Small intestine (tissue), 7 donors: ENCODE measurements around the gene CYP2D6. TPM values are rescaled to one million over a fixed set of nuclear protein-coding genes. Genes with fewer than 3 reads are reported as not detected.

ENCODE experiments used
- DNase-seq, 2 donors: peaks; one replicate each; pipeline versions ENCODE4 v3.0.0 to v3.0.0-alpha.2; 2013
- FAIRE-seq: peaks from 2 replicates; lab custom pipeline; 2012; peaks lifted over from hg19 to GRCh38; lab: Jason Lieb, UNC
- H3K27ac ChIP-seq, 3 donors: one replicate each; pipeline ENCODE4 v1.5.1; 2013; ENCODE audit warnings: low read length in 2 of 3, mild to moderate bottlenecking in 2 of 3, control low read depth in 1 of 3, inconsistent platforms in 1 of 3, low read depth in 1 of 3, moderate library complexity in 1 of 3
- H3K27me3 ChIP-seq, 3 donors: one replicate each; pipeline ENCODE4 v1.6.1; 2013; ENCODE audit warnings: low read length in 3 of 3, inconsistent platforms in 1 of 3; ENCODE audit not compliant: control insufficient read depth in 3 of 3, insufficient read depth in 3 of 3
- H3K36me3 ChIP-seq, 3 donors: one replicate each; pipeline ENCODE4 v1.6.1; 2013; ENCODE audit warnings: low read length in 3 of 3, inconsistent platforms in 1 of 3, low read depth in 1 of 3, mild to moderate bottlenecking in 1 of 3, moderate library complexity in 1 of 3; ENCODE audit not compliant: control insufficient read depth in 3 of 3, insufficient read depth in 2 of 3
- H3K4me1 ChIP-seq, 3 donors: one replicate each; pipeline ENCODE4 v1.6.1; 2013; ENCODE audit warnings: low read length in 2 of 3, inconsistent platforms in 1 of 3, low read depth in 1 of 3, mild to moderate bottlenecking in 1 of 3, moderate library complexity in 1 of 3; ENCODE audit not compliant: control insufficient read depth in 3 of 3, insufficient read depth in 2 of 3
- H3K4me3 ChIP-seq, 3 donors: one replicate each; pipeline ENCODE4 v1.5.1; 2013; ENCODE audit warnings: low read length in 3 of 3, control low read depth in 1 of 3, inconsistent platforms in 1 of 3, low read depth in 1 of 3, mild to moderate bottlenecking in 1 of 3, moderate library complexity in 1 of 3
- H3K9me3 ChIP-seq, 2 donors: one replicate each; pipeline ENCODE4 v1.6.1; 2013; ENCODE audit warnings: low read depth in 1 of 2, low read length in 1 of 2; ENCODE audit not compliant: control insufficient read depth in 2 of 2, insufficient read depth in 1 of 2
- WGBS, 3 donors: extraction: QIAGEN DNeasy Blood & Tissue Kit; methylation state at CpG; one replicate each; pipeline ENCODE4 v1.1.7; 2013; 5-methylcytosine and 5-hydroxymethylcytosine counted together
- polyA plus RNA-seq, 4 donors: library from polyadenylated mRNA; stranded (reverse) in 3 of 4; unstranded in 1 of 4; fragments of 200-250 nt in 3 of 4; fragments of 120-200 nt in 1 of 4; gene quantifications; one replicate each; pipeline versions ENCODE4 v1.2.1 to v1.2.3, GENCODE V29; 2013
- donor health status: healthy with polysubstance abuse.
- donor health status: control.
- donor health status: control.
- donor health status: Bipolar disorder and iron deficiency.
- donor health status: healthy.

Gene CYP2D6
- polyA plus RNA-seq, 4 donors: 5.8 to 172 (median 22.4) TPM

GRCh38 chr22:42101199-42101598 is 29.4 kb downstream of the CYP2D6 start:
- Histone ChIP-seq H3K27ac (no peak overlapping the region), H3K4me3 (no peak overlapping the region), H3K9me3 (peaks cover 0 to 61% of the 10 kb centered on the region in 2 donors), H3K27me3 (no peaks in the 10 kb centered on the region), H3K36me3 (peaks cover 0 to 15% (median 0%) of the 10 kb centered on the region in 3 donors), H3K4me1 (no peaks in the 10 kb centered on the region)
- DNase-seq (no peak), FAIRE-seq (no peak)
- 95 to 99% (median 97%) methylated on average over 3 of the region's 3 CpGs for WGBS, 3 donors

GRCh38 chr22:42091455-42091782 is 39.2 kb downstream of the CYP2D6 start:
- no peak for FAIRE-seq
- H3K4me1 ChIP-seq: peaks cover 2 to 11% (median 6%) of the 10 kb centered on the region in 3 donors
- WGBS, 3 donors: 20 to 30% (median 20%) methylated on average over 7 of the region's 7 CpGs
- H3K9me3 ChIP-seq: peaks cover 0 to 7% of the 10 kb centered on the region in 2 donors
- peak overlapping the region; percentile 17 to 99 (median 93) for H3K27ac ChIP-seq
- H3K27me3 ChIP-seq: no peaks in the 10 kb centered on the region
- H3K4me3 ChIP-seq: peak overlapping the region; percentile 20 to 75 (median 37)
- H3K36me3 ChIP-seq: peaks cover 0 to 7% (median 2%) of the 10 kb centered on the region in 3 donors
- no peak for DNase-seq

- DNase-seq (peak; percentile 99), FAIRE-seq (no peak)
- Histone ChIP-seq H3K36me3 (peaks cover 0 to 7% (median 2%) of the 10 kb centered on the region in 3 donors), H3K27ac (peak within 1 kb of the TSS; percentile 93 to 99 (median 98)), H3K4me1 (peaks cover 2 to 11% (median 6%) of the 10 kb centered on the region in 3 donors), H3K27me3 (no peaks in the 10 kb centered on the region), H3K4me3 (peak within 1 kb of the TSS; percentile 75 to 90 (median 82)), H3K9me3 (peaks cover 0 to 3% of the 10 kb centered on the region in 2 donors)
- WGBS, 3 donors: 0% methylated on average over 64 to 71 of the region's 71 CpGs
Observed at GRCh38 chr22:42090596-42091454, 39.8 kb downstream of the CYP2D6 start, which contains the start of gene NDUFA6. Gene NDUFA6 (minus strand): TSS chr22:42090772. CDS start chr22:42090744, 28 bp downstream.

DNA sequence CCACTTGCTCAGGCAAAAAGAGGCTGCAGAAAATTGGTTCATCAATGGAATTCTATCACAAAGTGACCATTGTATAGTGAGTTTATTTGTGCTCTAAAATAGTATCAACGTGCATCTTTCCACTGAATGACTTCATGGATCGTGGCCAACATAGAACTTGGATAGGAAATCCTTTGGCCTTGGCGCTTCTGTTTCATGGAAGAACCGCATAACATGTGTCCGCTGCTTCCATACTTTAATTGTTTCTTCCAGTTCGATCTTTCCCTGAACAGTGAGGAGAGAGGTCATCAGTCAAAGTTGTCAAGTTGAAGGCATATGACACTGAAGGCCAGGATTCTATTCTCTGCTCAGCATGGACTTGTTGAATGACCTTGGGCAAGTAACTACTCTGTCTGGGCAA is 44.6 kb downstream of the CYP2D6 start:
- no peaks in the 10 kb centered on the region for H3K27me3 ChIP-seq
- 65 to 73% (median 70%) methylated on average over 6 of the region's 6 CpGs for WGBS, 3 donors
- H3K27ac ChIP-seq: no peak overlapping the region
- peaks cover 0 to 3% of the 10 kb centered on the region in 2 donors for H3K9me3 ChIP-seq
- no peak overlapping the region for H3K4me3 ChIP-seq
- DNase-seq: no peak
- H3K36me3 ChIP-seq: peaks cover 7 to 36% (median 16%) of the 10 kb centered on the region in 3 donors
- no peak for FAIRE-seq
- H3K4me1 ChIP-seq: peaks cover 2 to 10% (median 4%) of the 10 kb centered on the region in 3 donors

- FAIRE-seq: no peak
- Histone ChIP-seq H3K27me3 (no peaks in the 10 kb centered on the region), H3K4me1 (peaks cover 2 to 14% (median 4%) of the 10 kb centered on the region in 3 donors), H3K36me3 (peaks cover 7 to 36% (median 16%) of the 10 kb centered on the region in 3 donors), H3K9me3 (peaks cover 0 to 3% of the 10 kb centered on the region in 2 donors), H3K27ac (no peak overlapping the region), H3K4me3 (no peak overlapping the region)
- DNase-seq: no peak
- 92 to 95% (median 94%) methylated on average over 8 of the region's 8 CpGs for WGBS, 3 donors
Observed at GRCh38 chr22:42084874-42085273, 45.7 kb downstream of the CYP2D6 start.

DNA sequence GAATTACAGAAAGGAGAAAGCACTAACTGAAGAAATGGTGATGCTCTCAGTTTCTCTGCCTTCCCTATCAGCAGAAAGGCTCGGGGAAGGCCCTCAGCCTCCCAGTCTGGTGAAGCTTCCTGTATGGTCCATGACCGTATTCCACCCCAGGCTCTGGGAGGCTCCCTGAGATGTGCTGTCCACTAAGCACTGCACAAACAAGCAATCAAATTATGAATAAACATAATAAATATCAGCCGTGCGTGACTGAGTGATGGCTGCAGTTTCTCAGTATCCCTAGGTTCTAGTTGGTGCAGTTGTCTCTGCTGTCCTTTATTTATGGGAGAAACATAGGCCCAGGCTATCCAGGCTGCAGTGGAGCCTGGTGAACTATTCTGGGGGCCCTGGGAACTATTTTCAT is 47.5 kb downstream of the CYP2D6 start:
- WGBS, 3 donors: 82 to 95% (median 87%) methylated on average over 4 of the region's 4 CpGs
- no peak for FAIRE-seq
- peaks cover 7 to 41% (median 16%) of the 10 kb centered on the region in 3 donors for H3K36me3 ChIP-seq

DNA sequence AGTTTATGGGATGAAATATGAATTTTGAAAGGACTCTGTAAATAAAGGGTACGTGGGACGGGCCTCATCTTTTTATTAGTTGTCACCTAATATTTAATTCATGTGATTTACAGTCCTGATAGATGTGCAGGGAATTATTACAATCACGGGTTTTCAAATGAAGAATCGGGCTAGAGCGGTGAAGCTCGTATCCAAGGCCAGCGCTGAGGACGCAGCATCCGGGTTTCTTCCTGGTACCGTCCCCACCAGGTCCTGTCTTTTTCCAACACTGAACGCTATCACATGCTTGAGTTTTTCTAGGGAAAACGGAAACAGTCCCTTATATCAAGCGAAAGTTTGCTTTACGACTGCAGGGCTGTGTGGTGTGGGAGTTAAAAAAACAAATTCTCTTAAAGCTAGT is 50.3 kb downstream of the CYP2D6 start:
- Histone ChIP-seq H3K9me3 (no peaks in the 10 kb centered on the region), H3K4me3 (peak overlapping the region; percentile 52 to 85 (median 60)), H3K4me1 (peaks cover 3 to 23% (median 8%) of the 10 kb centered on the region in 3 donors), H3K36me3 (peaks cover 2 to 62% (median 10%) of the 10 kb centered on the region in 3 donors), H3K27me3 (no peaks in the 10 kb centered on the region), H3K27ac (peak overlapping the region; percentile 96 to 99 (median 98))
- WGBS, 3 donors: 0 to 2% (median 1%) methylated on average over 14 of the region's 14 CpGs
- FAIRE-seq (no peak), DNase-seq (peak; percentile 55 to 70)

More for the DNA sequence above, 47.5 kb downstream of the CYP2D6 start:
- no peak overlapping the region for H3K27ac ChIP-seq
- H3K27me3 ChIP-seq: no peaks in the 10 kb centered on the region
- DNase-seq: no peak
- no peaks in the 10 kb centered on the region for H3K9me3 ChIP-seq
- no peak overlapping the region for H3K4me3 ChIP-seq
- H3K4me1 ChIP-seq: peaks cover 3 to 18% (median 8%) of the 10 kb centered on the region in 3 donors

GRCh38 chr22:42079319-42080251 is 51.0 kb downstream of the CYP2D6 start, which contains the start of gene SMDT1:
Gene SMDT1 (plus strand): TSS chr22:42079700. CDS start chr22:42079769, 69 bp downstream.
- FAIRE-seq (no peak), DNase-seq (peak; percentile 99)
- H3K36me3 ChIP-seq: peaks cover 0 to 57% (median 9%) of the 10 kb centered on the region in 3 donors
- 0% methylated on average over 65 to 71 of the region's 71 CpGs for WGBS, 3 donors
- H3K4me1 ChIP-seq: peaks cover 3 to 30% (median 8%) of the 10 kb centered on the region in 3 donors
- H3K27me3 ChIP-seq: no peaks in the 10 kb centered on the region
- H3K27ac ChIP-seq: peak within 1 kb of the TSS; percentile 96 to 99 (median 98)
- H3K9me3 ChIP-seq: no peaks in the 10 kb centered on the region
- peak within 1 kb of the TSS; percentile 60 to 85 (median 68) for H3K4me3 ChIP-seq
